ENCODE measurements around the gene ZNF133.

Gene ZNF133

GRCh38 chr20:18266282-18266681 is 22.0 kb upstream of the ZNF133 start:
- no peak overlapping the region for H3K27ac ChIP-seq (ENCODE audit: low read length)
- H3K9ac ChIP-seq (ENCODE audit: low read length) = no peak overlapping the region
- no peaks in the 10 kb centered on the region for H3K27me3 ChIP-seq (replicated peaks; ENCODE audit: insufficient read depth, low read length)
- no peak overlapping the region for H2AFZ ChIP-seq (ENCODE audit: low read length)
- H3K4me2 ChIP-seq (ENCODE audit: low read depth, low read length) = no peak overlapping the region
- H3K36me3 ChIP-seq (replicated peaks; ENCODE audit: insufficient read depth, low read length) = no peaks in the 10 kb centered on the region
- H3K9me3 ChIP-seq (replicated peaks; ENCODE audit: insufficient read depth, low read length) = no peaks in the 10 kb centered on the region
- no peaks in the 10 kb centered on the region for H3F3A ChIP-seq (ENCODE audit: insufficient read depth, low read length)
- no peaks in the 10 kb centered on the region for H4K20me1 ChIP-seq (ENCODE audit: insufficient read depth, low read length)
- no peak for TF ChIP-seq EZH2 (optimal IDR thresholded peaks at IDR 0.05; ENCODE audit: low read depth, low read length)
- TF ChIP-seq EZH2phosphoT487 (IDR thresholded peaks at IDR 0.05; ENCODE audit: low read length) = no peak
- TF ChIP-seq CTCF (IDR thresholded peaks at IDR 0.05; ENCODE audit: low read length) = no peak
- DNase-seq = no peak
- H3K79me2 ChIP-seq (ENCODE audit: low read length) = no peaks in the 10 kb centered on the region
- H3K4me3 ChIP-seq (ENCODE audit: low read length) = no peak overlapping the region
- peaks cover 6% of the 10 kb centered on the region for H3K4me1 ChIP-seq (ENCODE audit: low read length)
- H3K9me2 ChIP-seq (replicated peaks; ENCODE audit: insufficient read depth, low read length) = no peaks in the 10 kb centered on the region

GRCh38 chr20:18267815-18268214 is 20.5 kb upstream of the ZNF133 start:
- H3K9me3 ChIP-seq (replicated peaks; ENCODE audit: insufficient read depth, low read length) = no peaks in the 10 kb centered on the region
- H3K4me3 ChIP-seq (ENCODE audit: low read length) = no peak overlapping the region
- no peaks in the 10 kb centered on the region for H3F3A ChIP-seq (ENCODE audit: insufficient read depth, low read length)
- H3K9me2 ChIP-seq (replicated peaks; ENCODE audit: insufficient read depth, low read length) = no peaks in the 10 kb centered on the region
- no peak for DNase-seq
- no peak overlapping the region for H3K27ac ChIP-seq (ENCODE audit: low read length)
- H3K4me2 ChIP-seq (ENCODE audit: low read depth, low read length) = no peak overlapping the region
- no peaks in the 10 kb centered on the region for H3K27me3 ChIP-seq (replicated peaks; ENCODE audit: insufficient read depth, low read length)
- TF ChIP-seq EZH2 (optimal IDR thresholded peaks at IDR 0.05; ENCODE audit: low read depth, low read length) (no peak), CTCF (IDR thresholded peaks at IDR 0.05; ENCODE audit: low read length) (no peak), EZH2phosphoT487 (IDR thresholded peaks at IDR 0.05; ENCODE audit: low read length) (no peak)
- H2AFZ ChIP-seq (ENCODE audit: low read length) = no peak overlapping the region
- peaks cover 6% of the 10 kb centered on the region for H3K4me1 ChIP-seq (ENCODE audit: low read length)
- no peaks in the 10 kb centered on the region for H3K79me2 ChIP-seq (ENCODE audit: low read length)
- H4K20me1 ChIP-seq (ENCODE audit: insufficient read depth, low read length) = no peaks in the 10 kb centered on the region
- H3K36me3 ChIP-seq (replicated peaks; ENCODE audit: insufficient read depth, low read length) = no peaks in the 10 kb centered on the region
- H3K9ac ChIP-seq (ENCODE audit: low read length) = no peak overlapping the region

GRCh38 chr20:18271160-18271559 is 17.2 kb upstream of the ZNF133 start:
- no peak for DNase-seq
- no peak overlapping the region for H3K4me2 ChIP-seq (ENCODE audit: low read depth, low read length)

More at GRCh38 chr20:18271160-18271559, 17.2 kb upstream of the ZNF133 start:
- Histone ChIP-seq H3K9ac (ENCODE audit: low read length) (no peak overlapping the region), H3F3A (ENCODE audit: insufficient read depth, low read length) (no peaks in the 10 kb centered on the region), H3K36me3 (replicated peaks; ENCODE audit: insufficient read depth, low read length) (no peaks in the 10 kb centered on the region), H4K20me1 (ENCODE audit: insufficient read depth, low read length) (no peaks in the 10 kb centered on the region), H3K9me2 (replicated peaks; ENCODE audit: insufficient read depth, low read length) (no peaks in the 10 kb centered on the region), H3K4me3 (ENCODE audit: low read length) (no peak overlapping the region), H2AFZ (ENCODE audit: low read length) (no peak overlapping the region), H3K27me3 (replicated peaks; ENCODE audit: insufficient read depth, low read length) (no peaks in the 10 kb centered on the region), H3K27ac (ENCODE audit: low read length) (no peak overlapping the region), H3K9me3 (replicated peaks; ENCODE audit: insufficient read depth, low read length) (no peaks in the 10 kb centered on the region), H3K79me2 (ENCODE audit: low read length) (no peaks in the 10 kb centered on the region), H3K4me1 (ENCODE audit: low read length) (peaks cover 6% of the 10 kb centered on the region)
- TF ChIP-seq EZH2 (optimal IDR thresholded peaks at IDR 0.05; ENCODE audit: low read depth, low read length) (no peak), CTCF (IDR thresholded peaks at IDR 0.05; ENCODE audit: low read length) (no peak), EZH2phosphoT487 (IDR thresholded peaks at IDR 0.05; ENCODE audit: low read length) (no peak)

Data from MM.1S (cell line).